DOHH2 (cell line): ENCODE data around the gene BAIAP2.

Source experiments
- H3F3A ChIP-seq: fragments of 200-600 bp; sonication (generic), shearing (Covaris generic); 2 replicates; pipeline ENCODE4 v1.6.0; 2016; ENCODE audit warnings: antibody characterized with exemption, mild to moderate bottlenecking; ENCODE audit not compliant: control insufficient read depth, insufficient read depth
- H3K27ac ChIP-seq: fragments of 200-600 bp; sonication (generic); 2 replicates; pipeline ENCODE4 v1.5.1; 2014; ENCODE audit warnings: low read depth, mild to moderate bottlenecking, low read length, moderate library complexity
- H3K27me3 ChIP-seq: fragments of 200-600 bp; sonication (generic); 2 replicates; pipeline ENCODE4 v1.6.1; 2014; ENCODE audit warnings: mild to moderate bottlenecking, low read length, mixed read lengths; ENCODE audit not compliant: control insufficient read depth
- H3K36me3 ChIP-seq: fragments of 200-600 bp; sonication (generic); 2 replicates; pipeline ENCODE4 v1.6.1; 2014; ENCODE audit warnings: mild to moderate bottlenecking, low read length, moderate library complexity, mixed read lengths; ENCODE audit not compliant: control insufficient read depth
- H3K4me1 ChIP-seq: fragments of 200-600 bp; sonication (generic); 2 replicates; pipeline ENCODE4 v1.6.1; 2014; ENCODE audit warnings: mild to moderate bottlenecking, low read length, mixed read lengths; ENCODE audit not compliant: control insufficient read depth
- H3K4me2 ChIP-seq: fragments of 200-600 bp; sonication (generic); 2 replicates; pipeline ENCODE4 v1.6.0; 2014; ENCODE audit warnings: mild to moderate bottlenecking, low read length, moderate library complexity
- H3K4me3 ChIP-seq: fragments of 200-600 bp; sonication (generic); 2 replicates; pipeline ENCODE4 v1.5.1; 2014; ENCODE audit warnings: mild to moderate bottlenecking, low read length, mixed read lengths
- H3K79me2 ChIP-seq: fragments of 200-600 bp; sonication (generic); 2 replicates; pipeline ENCODE4 v1.6.1; 2014; ENCODE audit warnings: mild to moderate bottlenecking, low read length, mixed read lengths; ENCODE audit not compliant: control insufficient read depth
- H3K9me2 ChIP-seq: fragments of 200-600 bp; sonication (generic); replicated peaks from 2 replicates; pipeline ENCODE4 v1.6.1; 2014; ENCODE audit warnings: mild to moderate bottlenecking, low read length, mixed read lengths; ENCODE audit not compliant: control insufficient read depth
- H3K9me3 ChIP-seq: fragments of 200-600 bp; sonication (generic); 2 replicates; pipeline ENCODE4 v1.6.1; 2014; ENCODE audit warnings: antibody characterized with exemption, low read length, mixed read lengths; ENCODE audit not compliant: control insufficient read depth, insufficient read depth
- H4K20me1 ChIP-seq: fragments of 200-600 bp; sonication (generic); 2 replicates; pipeline ENCODE4 v1.6.0; 2014; ENCODE audit warnings: low read depth, mild to moderate bottlenecking, antibody characterized with exemption, low read length, moderate library complexity; ENCODE audit not compliant: control insufficient read depth, insufficient read depth
- CTCF ChIP-seq: fragments of 200-600 bp; sonication (generic); IDR thresholded peaks from one replicate; pipeline ENCODE4 v1.5.1; 2014; ENCODE audit warnings: antibody characterized with exemption, mild to moderate bottlenecking, low read depth, low read length; ENCODE audit not compliant: poor library complexity, severe bottlenecking
- EZH2phosphoT487 ChIP-seq: fragments of 200-600 bp; sonication (generic); IDR thresholded peaks from 2 replicates; pipeline ENCODE4 v1.6.1; 2017; ENCODE audit warnings: borderline replicate concordance, mild to moderate bottlenecking, antibody characterized with exemption, low read length, moderate library complexity, mixed read lengths

The BAIAP2 gene

GRCh38 chr17:81086789-81087551 is 52.0 kb downstream of the BAIAP2 start:
- Histone ChIP-seq H3K27ac (no peak overlapping the region), H3K9me3 (no peaks in the 10 kb centered on the region), H3K27me3 (no peaks in the 10 kb centered on the region), H3K36me3 (no peaks in the 10 kb centered on the region), H3K79me2 (no peaks in the 10 kb centered on the region), H3K4me2 (no peak overlapping the region), H4K20me1 (no peaks in the 10 kb centered on the region), H3K4me3 (no peak overlapping the region), H3F3A (no peaks in the 10 kb centered on the region), H3K4me1 (no peaks in the 10 kb centered on the region), H3K9me2 (no peaks in the 10 kb centered on the region)
- TF ChIP-seq EZH2phosphoT487, result no peak
- TF ChIP-seq CTCF, result no peak

GRCh38 chr17:81090361-81091136 is 55.6 kb downstream of the BAIAP2 start:
- TF ChIP-seq CTCF (no peak), EZH2phosphoT487 (no peak)
- Histone ChIP-seq H4K20me1 (no peaks in the 10 kb centered on the region), H3K4me1 (no peaks in the 10 kb centered on the region), H3K79me2 (no peaks in the 10 kb centered on the region), H3K9me2 (no peaks in the 10 kb centered on the region), H3K27me3 (peaks cover 7% of the 10 kb centered on the region), H3K4me2 (no peak overlapping the region), H3K27ac (no peak overlapping the region), H3F3A (no peaks in the 10 kb centered on the region), H3K9me3 (no peaks in the 10 kb centered on the region), H3K36me3 (no peaks in the 10 kb centered on the region), H3K4me3 (no peak overlapping the region)

GRCh38 chr17:81091154-81091553 is 56.2 kb downstream of the BAIAP2 start:
- Histone ChIP-seq H4K20me1 (no peaks in the 10 kb centered on the region), H3K79me2 (no peaks in the 10 kb centered on the region), H3K9me2 (no peaks in the 10 kb centered on the region), H3K4me1 (no peaks in the 10 kb centered on the region), H3K27ac (no peak overlapping the region), H3K4me2 (no peak overlapping the region), H3F3A (no peaks in the 10 kb centered on the region), H3K9me3 (no peaks in the 10 kb centered on the region), H3K36me3 (no peaks in the 10 kb centered on the region), H3K4me3 (no peak overlapping the region), H3K27me3 (peaks cover 12% of the 10 kb centered on the region)
- TF ChIP-seq CTCF, result no peak
- TF ChIP-seq EZH2phosphoT487, result no peak
